Spleen (tissue), 7 donors: Measurements from ENCODE around the gene MEF2C.
"Not testable (repeated sequence)": the region's sequence is repeated elsewhere in the genome, so short reads cannot be mapped to it uniquely, and the experiment has no call there.

Source experiments
- CTCF ChIP-seq, 11 experiments: fragments of 200-600 bp in 7 of 11; fragments of 450-650 bp in 4 of 11; sonication (generic) in 4 of 11; IDR thresholded peaks in 8 of 11; conservative IDR thresholded peaks in 3 of 11; 1 replicate in 7 of 11; 2 replicates in 4 of 11; pipeline versions ENCODE4 v1.4.0 to v1.8.0; 2016 to 2021; ENCODE audit warnings: antibody characterized with exemption in 11 of 11, inconsistent platforms in 4 of 11, mild to moderate bottlenecking in 1 of 11
- POLR2A ChIP-seq, 3 donors: fragments of 450-650 bp; IDR thresholded peaks; one replicate each; pipeline ENCODE4 v1.5.1; 2017; ENCODE audit warnings: antibody characterized with exemption in 3 of 3, mild to moderate bottlenecking in 1 of 3
- POLR2AphosphoS5 ChIP-seq, 3 donors: sonication (generic); formaldehyde crosslinking; IDR thresholded peaks; one replicate each; pipeline ENCODE4 v1.5.1; 2017; ENCODE audit warnings: antibody characterized with exemption in 3 of 3
- donor health status: DM: no; HTN: no; CAD: no; lungs with moderate emphysema.
- donor health status: DM: no; HTN: no; CAD: no.
- donor health status: DM: no; HTN: no; CAD: no.

GRCh38 chr5:88912743-88913142 is 29.8 kb upstream of the MEF2C start:
- TF ChIP-seq CTCF (IDR thresholded peaks at IDR 0.05 in 8 of 11, conservative IDR thresholded peaks at IDR 0.05 in 3 of 11); POLR2AphosphoS5 (IDR thresholded peaks at IDR 0.05); POLR2A (IDR thresholded peaks at IDR 0.05): not testable (repeated sequence)
